H1 (cell line): ENCODE results near the gene BCAS1. TPM values are rescaled to one million over a fixed set of nuclear protein-coding genes. Genes with fewer than 3 reads are reported as not detected.

Experiments used
- CTCF ChIA-PET: fragments of 300-600 bp; sonication (Branson Sonifier 250); formaldehyde crosslinking; loops from one replicate; lab custom pipeline; 2021; ENCODE audit not compliant: partially characterized antibody; lab: Charles Lee
- POLR2A ChIA-PET: fragments of 300-600 bp; sonication (Branson Sonifier 250); formaldehyde crosslinking; loops from one replicate; lab custom pipeline; 2021; ENCODE audit warnings: inconsistent platforms; ENCODE audit not compliant: partially characterized antibody; lab: Charles Lee
- DNase-seq, 2 experiments: peaks; one replicate each; pipeline versions ENCODE4 v3.0.0 to v3.0.0-alpha.2; 2010 to 2022; ENCODE audit warnings: low spot score in 2 of 2, low read depth in 1 of 2, mixed read lengths in 1 of 2
- FAIRE-seq: peaks from 2 replicates; lab custom pipeline; 2011; peaks lifted over from hg19 to GRCh38; lab: Jason Lieb, UNC
- H2AFZ ChIP-seq: 2 replicates; pipeline ENCODE4 v1.8.1; 2012; ENCODE audit warnings: low read length, inconsistent platforms
- H2AK5ac ChIP-seq: 2 replicates; pipeline ENCODE4 v1.6.1; 2013; ENCODE audit warnings: low read depth, low read length
- H2BK120ac ChIP-seq: replicated peaks from 2 replicates; pipeline ENCODE3; 2013; ENCODE audit warnings: low read depth, low read length, inconsistent platforms
- H2BK12ac ChIP-seq: 2 replicates; pipeline ENCODE4 v1.6.1; 2013; ENCODE audit warnings: low read depth, low read length
- H2BK15ac ChIP-seq: 2 replicates; pipeline ENCODE4 v1.6.1; 2013; ENCODE audit warnings: low read length
- H2BK20ac ChIP-seq: 2 replicates; pipeline ENCODE4 v1.6.1; 2013; ENCODE audit warnings: low read length
- H2BK5ac ChIP-seq: 2 replicates; pipeline ENCODE4 v1.6.1; 2013; ENCODE audit warnings: low read depth, low read length
- H3K14ac ChIP-seq: 2 replicates; pipeline ENCODE4 v1.6.1; 2013; ENCODE audit warnings: inconsistent platforms; ENCODE audit not compliant: insufficient read length
- H3K18ac ChIP-seq: 2 replicates; pipeline ENCODE4 v1.6.1; 2013; ENCODE audit warnings: low read length; ENCODE audit errors: extremely low read depth
- H3K23ac ChIP-seq: 2 replicates; pipeline ENCODE4 v1.6.1; 2013; ENCODE audit warnings: inconsistent platforms; ENCODE audit not compliant: insufficient read length
- H3K23me2 ChIP-seq: 2 replicates; pipeline ENCODE4 v1.6.1; 2013; ENCODE audit warnings: low read depth, low read length
- H3K27ac ChIP-seq: 2 replicates; pipeline ENCODE4 v1.6.1; 2011; ENCODE audit warnings: low read depth, low read length, inconsistent platforms
- H3K27me3 ChIP-seq, 4 experiments: replicated peaks in 1 of 4; 1 replicate in 1 of 4; 2 replicates in 3 of 4; pipeline versions ENCODE4 v1.6.1 to v1.8.1; 2011 to 2013; ENCODE audit warnings: low read length in 3 of 4, mild to moderate bottlenecking in 3 of 4, inconsistent platforms in 2 of 4, mixed read lengths in 2 of 4, moderate library complexity in 1 of 4; ENCODE audit not compliant: control insufficient read depth in 3 of 4, insufficient read depth in 3 of 4; ENCODE audit errors: extremely low read depth in 1 of 4
- H3K36me3 ChIP-seq, 4 experiments: 2 replicates each; pipeline versions ENCODE4 v1.6.1 to v1.8.1; 2011 to 2013; ENCODE audit warnings: mild to moderate bottlenecking in 4 of 4, low read length in 3 of 4, moderate library complexity in 2 of 4, control low read depth in 1 of 4, inconsistent platforms in 1 of 4; ENCODE audit not compliant: insufficient read depth in 4 of 4, control insufficient read depth in 2 of 4
- H3K4ac ChIP-seq: replicated peaks from 2 replicates; pipeline ENCODE3; 2013; ENCODE audit warnings: low read length, low read depth, mixed read lengths, inconsistent platforms; ENCODE audit not compliant: insufficient read length
- H3K4me1 ChIP-seq, 4 experiments: replicated peaks in 1 of 4; 1 replicate in 1 of 4; 2 replicates in 3 of 4; pipeline versions ENCODE4 v1.6.1 to v1.8.1; 2011 to 2013; ENCODE audit warnings: low read length in 3 of 4, inconsistent platforms in 2 of 4, mixed read lengths in 1 of 4; ENCODE audit not compliant: insufficient read depth in 4 of 4, control insufficient read depth in 3 of 4
- H3K4me2 ChIP-seq, 2 experiments: 2 replicates each; pipeline versions ENCODE4 v1.6.1 to v1.8.1; 2011 to 2013; ENCODE audit warnings: low read depth in 2 of 2, low read length in 2 of 2, control low read depth in 1 of 2, inconsistent platforms in 1 of 2, mild to moderate bottlenecking in 1 of 2; ENCODE audit not compliant: insufficient read depth in 1 of 2
- H3K4me3 ChIP-seq, 4 experiments: fragments of 200-600, 300-600 bp in 1 of 4; sonication (generic), shearing (Covaris generic), sonication (Bioruptor Twin) in 1 of 4; 2 replicates each; pipeline versions ENCODE4 v1.5.1 to v1.8.1; 2011 to 2016; ENCODE audit warnings: low read length in 4 of 4, low read depth in 3 of 4, control low read depth in 2 of 4, inconsistent platforms in 2 of 4, mild to moderate bottlenecking in 2 of 4, mixed read lengths in 1 of 4, moderate library complexity in 1 of 4; ENCODE audit not compliant: insufficient read depth in 2 of 4; ENCODE audit errors: extremely low read depth in 1 of 4
- H3K56ac ChIP-seq: replicated peaks from 2 replicates; pipeline ENCODE3; 2013; ENCODE audit warnings: low read depth, mild to moderate bottlenecking, mixed read lengths, low read length, inconsistent platforms; ENCODE audit not compliant: insufficient read length
- H3K79me1 ChIP-seq: 2 replicates; pipeline ENCODE4 v1.6.1; 2013; ENCODE audit warnings: low read depth, low read length, control low read depth
- H3K79me2 ChIP-seq, 2 experiments: 2 replicates each; pipeline versions ENCODE4 v1.6.1 to v1.8.1; 2012 to 2013; ENCODE audit warnings: low read length in 2 of 2, mild to moderate bottlenecking in 2 of 2, inconsistent platforms in 1 of 2; ENCODE audit not compliant: insufficient read depth in 2 of 2, control insufficient read depth in 1 of 2
- H3K9ac ChIP-seq, 4 experiments: replicated peaks in 1 of 4; 1 replicate in 1 of 4; 2 replicates in 3 of 4; pipeline versions ENCODE4 v1.6.1 to v1.8.1; 2011 to 2013; ENCODE audit warnings: low read depth in 3 of 4, low read length in 3 of 4, control low read depth in 2 of 4, mild to moderate bottlenecking in 2 of 4, moderate library complexity in 2 of 4, inconsistent platforms in 1 of 4; ENCODE audit errors: extremely low read depth in 1 of 4
- H3K9me3 ChIP-seq, 2 experiments: 2 replicates each; pipeline versions ENCODE4 v1.6.1 to v1.8.1; 2012 to 2013; ENCODE audit warnings: mild to moderate bottlenecking in 2 of 2, moderate library complexity in 2 of 2, control low read depth in 1 of 2, inconsistent platforms in 1 of 2, low read depth in 1 of 2, low read length in 1 of 2, mixed read lengths in 1 of 2; ENCODE audit not compliant: insufficient read depth in 2 of 2
- H4K20me1 ChIP-seq, 2 experiments: replicated peaks in 1 of 2; 2 replicates each; pipeline versions ENCODE3 to v1.8.1; 2011 to 2013; ENCODE audit warnings: inconsistent platforms in 2 of 2, low read length in 2 of 2, mild to moderate bottlenecking in 1 of 2; ENCODE audit not compliant: insufficient read depth in 2 of 2, control insufficient read depth in 1 of 2
- H4K5ac ChIP-seq: 2 replicates; pipeline ENCODE4 v1.6.1; 2013; ENCODE audit warnings: low read length, low read depth, mixed read lengths, inconsistent platforms; ENCODE audit not compliant: insufficient read length
- H4K8ac ChIP-seq: 2 replicates; pipeline ENCODE4 v1.8.0; 2013; ENCODE audit warnings: mild to moderate bottlenecking, moderate library complexity, low read length, inconsistent platforms; ENCODE audit not compliant: insufficient read depth; ENCODE audit errors: extremely low read depth
- H4K91ac ChIP-seq: replicated peaks from 2 replicates; pipeline ENCODE3; 2013; ENCODE audit warnings: low read length, mixed read lengths, inconsistent platforms; ENCODE audit not compliant: insufficient read length
- MAX ChIP-seq: IDR thresholded peaks from 2 replicates; pipeline ENCODE4 v1.6.1; 2012; ENCODE audit warnings: inconsistent platforms
- NRF1 ChIP-seq: IDR thresholded peaks from 2 replicates; pipeline ENCODE4 v1.6.1; 2011; ENCODE audit warnings: mild to moderate bottlenecking, low read depth, low read length, improper control_type of control experiment
- WGBS, 2 experiments: shearing (Covaris generic) in 1 of 2; methylation state at CpG; one replicate each; pipeline versions ENCODE4 v1.1.6 to v1.1.7; 2013 to 2015; ENCODE audit warnings: low lambda C conversion rate in 2 of 2, mixed read lengths in 2 of 2, inconsistent platforms in 1 of 2, low coverage in 1 of 2, missing lambda C conversion rate in 1 of 2; ENCODE audit not compliant: insufficient replicate concordance in 2 of 2, insufficient coverage in 1 of 2, insufficient read length in 1 of 2; ENCODE audit errors: extremely low coverage in 1 of 2, missing lambda C conversion rate in 1 of 2; 5-methylcytosine and 5-hydroxymethylcytosine counted together
- polyA plus RNA-seq, 7 experiments: library from polyadenylated mRNA; depleted of rRNA in 3 of 7; stranded (reverse) in 5 of 7; unstranded in 2 of 7; fragments of >200 nt in 5 of 7; fragments of 200-250 nt in 2 of 7; gene quantifications; 1 replicate in 5 of 7; 2 replicates in 1 of 7; 4 replicates in 1 of 7; pipeline versions ENCODE4 v1.2.1 to v1.2.3, GENCODE V29; 2011 to 2013; ENCODE audit warnings: missing spikeins in 2 of 7, mixed read lengths in 2 of 7
- total RNA-seq: library from RNA; stranded (reverse); fragmentation: NEBNext Ultra II Directional; extraction: Animal tissue kit (Norgen Biotek cat#: 25700); gene quantifications from 2 replicates; pipeline ENCODE4 v1.2.1, GENCODE V29; 2021

The BCAS1 gene
- total and polyA plus RNA-seq, 2 of the 8 experiments (the other 6 are each of a cell fraction or from before 2014, with no cell fraction given) = 0.06 to 0.19 TPM

- H4K91ac ChIP-seq = no peak overlapping the region
- H4K5ac ChIP-seq = no peak overlapping the region
- H2AK5ac ChIP-seq = no peak overlapping the region
- no peak overlapping the region for H3K14ac ChIP-seq
- H3K4me2 ChIP-seq = no peak overlapping the region
- no peak overlapping the region for H3K56ac ChIP-seq
- FAIRE-seq (no peak), DNase-seq (no peak)
- H2BK120ac ChIP-seq = no peak overlapping the region
- no peak overlapping the region for H3K4me3 ChIP-seq
- no peak overlapping the region for H3K18ac ChIP-seq
- POLR2A ChIA-PET = no interaction called here
- no peaks in the 10 kb centered on the region for H3K36me3 ChIP-seq
- H2BK12ac ChIP-seq = no peak overlapping the region
- no peak overlapping the region for H3K4ac ChIP-seq
- no peak overlapping the region for H3K9ac ChIP-seq
- H3K4me1 ChIP-seq = no peaks in the 10 kb centered on the region
- H2AFZ ChIP-seq = no peak overlapping the region
- no peaks in the 10 kb centered on the region; the same call in 1 of the 2 replicates for H3K23me2 ChIP-seq
- H4K20me1 ChIP-seq = no peaks in the 10 kb centered on the region
- H3K27ac ChIP-seq = no peak overlapping the region
- H2BK5ac ChIP-seq = no peak overlapping the region
- H3K23ac ChIP-seq = no peak overlapping the region
- CTCF ChIA-PET = interaction anchor here (0.8 to 2.4 kb wide), 5 partner anchors 8 to 89 kb away, joined by 3 to 17 read pairs (median 4); no protein-coding TSS in a partner anchor
- H3K79me2 ChIP-seq = no peaks in the 10 kb centered on the region
- H4K8ac ChIP-seq = no peak overlapping the region
- H3K27me3 ChIP-seq = no peaks in the 10 kb centered on the region
- H3K79me1 ChIP-seq = no peaks in the 10 kb centered on the region
- H2BK20ac ChIP-seq = no peak overlapping the region
- WGBS, 2 experiments = 88% methylated on average over 2 of the region's 2 CpGs; no CpG with 5 or more reads in 1 of the 2 experiments
- H3K9me3 ChIP-seq = no peaks in the 10 kb centered on the region
- H2BK15ac ChIP-seq = no peak overlapping the region
- TF ChIP-seq NRF1 = no peak
- no peak for TF ChIP-seq MAX
Observed at GRCh38 chr20:54111460-54111859, 41.1 kb upstream of the BCAS1 start.
